MCF 10A (cell line): Measurements from ENCODE around the gene ALDH3A2. TPM values are rescaled to one million over a fixed set of nuclear protein-coding genes. Genes with fewer than 3 reads are reported as not detected.
A peak's percentile ranks its signal among the peaks of the same experiment; 100 is the strongest.
"Not testable (repeated sequence)": the region's sequence is repeated elsewhere in the genome, so short reads cannot be mapped to it uniquely, and the experiment has no call there.

Experiments
- BruUV-seq: library from RNA; stranded (reverse); fragments of 400-500 nt; replicated peaks from 2 replicates; lab custom pipeline; 2021; lab: Mats Ljungman, UMichigan
- CTCF ChIA-PET: fragments of 300-600 bp; sonication (Branson Sonifier 250); formaldehyde crosslinking; extraction: SDS; loops from one replicate; lab custom pipeline; 2021; ENCODE audit warnings: antibody characterized with exemption, inconsistent platforms; lab: Yijun Ruan, JAX
- POLR2A ChIA-PET: fragments of 300-600, 350-650 bp; sonication (Branson Sonifier 250); formaldehyde crosslinking; extraction: SDS; loops from one replicate; lab custom pipeline; 2020; ENCODE audit warnings: antibody characterized with exemption, inconsistent platforms; lab: Yijun Ruan, JAX
- DNase-seq: peaks from one replicate; pipeline ENCODE4 v3.0.0-alpha.2; 2018; ENCODE audit not compliant: unreplicated experiment
- H3K27ac Mint-ChIP-seq: one replicate; pipeline ENCODE4 v1.8.0; 2022; ENCODE audit warnings: mild to moderate bottlenecking, low read depth, mixed read lengths; ENCODE audit not compliant: unreplicated experiment
- H3K27me3 Mint-ChIP-seq: one replicate; pipeline ENCODE4 v1.8.0; 2022; ENCODE audit warnings: mixed read lengths; ENCODE audit not compliant: insufficient read depth, unreplicated experiment
- H3K36me3 Mint-ChIP-seq: one replicate; pipeline ENCODE4 v1.8.0; 2022; ENCODE audit warnings: mild to moderate bottlenecking, moderate library complexity, mixed read lengths; ENCODE audit not compliant: insufficient read depth, unreplicated experiment
- H3K4me1 Mint-ChIP-seq: one replicate; pipeline ENCODE4 v1.8.0; 2022; ENCODE audit warnings: mixed read lengths; ENCODE audit not compliant: insufficient read depth, unreplicated experiment
- H3K4me3 Mint-ChIP-seq: one replicate; pipeline ENCODE4 v1.8.0; 2022; ENCODE audit warnings: mild to moderate bottlenecking, moderate library complexity, mixed read lengths; ENCODE audit not compliant: unreplicated experiment
- H3K9me3 Mint-ChIP-seq: one replicate; pipeline ENCODE4 v1.8.0; 2022; ENCODE audit warnings: mixed read lengths; ENCODE audit not compliant: unreplicated experiment
- intact Hi-C: fragments of 100-400 bp; cut with micrococcal nuclease; formaldehyde crosslinking; loops from 2 replicates; pipeline ENCODE4 v1.14.1; 2022
- total RNA-seq: library from RNA; stranded (reverse); gene quantifications from 2 replicates; pipeline ENCODE4 v1.2.3, GENCODE V29; 2022
- TF ChIP-seq, protein P1 (sequence below): fragments of 200-600 bp; IDR thresholded peaks from one replicate; pipeline ENCODE4 v1.8.0; 2022; ENCODE audit warnings: antibody characterized with exemption, mild to moderate bottlenecking; ENCODE audit not compliant: unreplicated experiment

The ALDH3A2 gene
- total RNA-seq, 1 experiment from 2014 or later: 50.9 TPM

GRCh38 chr17:19664821-19665181, 16.2 kb downstream of the ALDH3A2 start:
- ChIA-PET CTCF (interaction anchor here (0.6 to 1.8 kb wide), 4 partner anchors 64 to 291 kb away, joined by 3 to 7 read pairs (median 4); no protein-coding TSS in a partner anchor), POLR2A (interaction anchor here (0.6 to 0.8 kb wide), 4 partner anchors 9 to 217 kb away, joined by 3 to 4 read pairs (median 4); no protein-coding TSS in a partner anchor)
- no TSS peak for BruUV-seq
- peaks cover 78% of the 10 kb centered on the region for H3K36me3 Mint-ChIP-seq
- no peak overlapping the region for H3K4me3 Mint-ChIP-seq
- intact Hi-C loops: no loop called here
- no peaks in the 10 kb centered on the region for H3K4me1 Mint-ChIP-seq
- no peaks in the 10 kb centered on the region for H3K27me3 Mint-ChIP-seq
- no peaks in the 10 kb centered on the region for H3K9me3 Mint-ChIP-seq
- no peak overlapping the region for H3K27ac Mint-ChIP-seq
- DNase-seq: no peak
- TF ChIP-seq, protein P1, sequence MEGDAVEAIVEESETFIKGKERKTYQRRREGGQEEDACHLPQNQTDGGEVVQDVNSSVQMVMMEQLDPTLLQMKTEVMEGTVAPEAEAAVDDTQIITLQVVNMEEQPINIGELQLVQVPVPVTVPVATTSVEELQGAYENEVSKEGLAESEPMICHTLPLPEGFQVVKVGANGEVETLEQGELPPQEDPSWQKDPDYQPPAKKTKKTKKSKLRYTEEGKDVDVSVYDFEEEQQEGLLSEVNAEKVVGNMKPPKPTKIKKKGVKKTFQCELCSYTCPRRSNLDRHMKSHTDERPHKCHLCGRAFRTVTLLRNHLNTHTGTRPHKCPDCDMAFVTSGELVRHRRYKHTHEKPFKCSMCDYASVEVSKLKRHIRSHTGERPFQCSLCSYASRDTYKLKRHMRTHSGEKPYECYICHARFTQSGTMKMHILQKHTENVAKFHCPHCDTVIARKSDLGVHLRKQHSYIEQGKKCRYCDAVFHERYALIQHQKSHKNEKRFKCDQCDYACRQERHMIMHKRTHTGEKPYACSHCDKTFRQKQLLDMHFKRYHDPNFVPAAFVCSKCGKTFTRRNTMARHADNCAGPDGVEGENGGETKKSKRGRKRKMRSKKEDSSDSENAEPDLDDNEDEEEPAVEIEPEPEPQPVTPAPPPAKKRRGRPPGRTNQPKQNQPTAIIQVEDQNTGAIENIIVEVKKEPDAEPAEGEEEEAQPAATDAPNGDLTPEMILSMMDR: no peak

GRCh38 chr17:19669680-19670079, 21.1 kb downstream of the ALDH3A2 start:
- not testable (repeated sequence) for BruUV-seq

GRCh38 chr17:19670908-19671307, 22.4 kb downstream of the ALDH3A2 start:
- DNase-seq: no peak
- peaks cover 6% of the 10 kb centered on the region for H3K4me1 Mint-ChIP-seq
- no TSS peak for BruUV-seq
- H3K9me3 Mint-ChIP-seq: no peaks in the 10 kb centered on the region
- H3K4me3 Mint-ChIP-seq: no peak overlapping the region
- POLR2A ChIA-PET: interaction anchor here (0.9 to 1.5 kb wide), 2 partner anchors 14 to 48 kb away, joined by 3 to 5 read pairs; no protein-coding TSS in a partner anchor
- CTCF ChIA-PET: interaction anchor here (0.5 to 1.5 kb wide), 5 partner anchors 9 to 154 kb away, joined by 3 to 7 read pairs (median 3); no protein-coding TSS in a partner anchor
- peaks cover 79% of the 10 kb centered on the region for H3K36me3 Mint-ChIP-seq
- intact Hi-C loops: no loop called here
- TF ChIP-seq, protein P1: no peak
- H3K27ac Mint-ChIP-seq: no peak overlapping the region
- no peaks in the 10 kb centered on the region for H3K27me3 Mint-ChIP-seq

More at GRCh38 chr17:19669680-19670079, 21.1 kb downstream of the ALDH3A2 start:
- DNase-seq, H3K4me1 Mint-ChIP-seq, H3K27ac Mint-ChIP-seq, H3K27me3 Mint-ChIP-seq, H3K4me3 Mint-ChIP-seq, H3K9me3 Mint-ChIP-seq, intact Hi-C loops: not testable (repeated sequence)
- ChIA-PET CTCF (interaction anchor here (0.7 to 1.6 kb wide), 2 partner anchors 9 to 24 kb away, joined by 3 to 4 read pairs; no protein-coding TSS in a partner anchor), POLR2A (interaction anchor here (0.8 to 2.3 kb wide), 2 partner anchors 8 to 18 kb away, joined by 3 to 9 read pairs; no protein-coding TSS in a partner anchor)
- peaks cover 78% of the 10 kb centered on the region for H3K36me3 Mint-ChIP-seq

DNA sequence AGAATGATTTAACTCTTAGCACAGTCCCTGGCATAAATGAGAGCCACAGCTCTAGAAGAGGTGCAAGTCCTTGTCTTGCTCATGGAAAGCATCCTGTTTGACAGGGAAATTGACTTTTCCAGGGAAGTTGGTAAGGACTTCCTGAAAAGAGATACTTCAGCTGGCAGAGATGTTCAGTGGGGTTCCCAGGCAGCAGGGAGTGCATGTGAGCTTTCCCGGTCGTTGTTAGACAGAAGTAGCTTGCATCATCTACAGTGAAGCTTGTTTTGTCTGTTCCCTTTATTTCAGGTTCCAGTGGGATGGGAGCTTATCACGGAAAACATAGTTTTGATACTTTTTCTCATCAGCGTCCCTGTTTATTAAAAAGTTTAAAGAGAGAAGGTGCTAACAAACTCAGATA, 22.9 kb downstream of the ALDH3A2 start:
- no peak for DNase-seq
- intact Hi-C loops: no loop called here
- no peaks in the 10 kb centered on the region for H3K9me3 Mint-ChIP-seq
- ChIA-PET CTCF (interaction anchor here (0.6 to 1.5 kb wide), 4 partner anchors 9 to 84 kb away, joined by 3 to 7 read pairs (median 3); no protein-coding TSS in a partner anchor), POLR2A (interaction anchor here (0.9 to 1.8 kb wide), 4 partner anchors 14 to 56 kb away, joined by 3 to 7 read pairs (median 4); partner anchors contain the start of gene ALDH3A2)
- H3K4me1 Mint-ChIP-seq: peaks cover 6% of the 10 kb centered on the region
- BruUV-seq: no TSS peak
- peak overlapping the region; percentile 16 for H3K27ac Mint-ChIP-seq
- H3K27me3 Mint-ChIP-seq: no peaks in the 10 kb centered on the region
- TF ChIP-seq, protein P1: no peak
- no peak overlapping the region for H3K4me3 Mint-ChIP-seq
- peaks cover 84% of the 10 kb centered on the region for H3K36me3 Mint-ChIP-seq
